ENCODE results near the gene AGXT. TPM values are rescaled to one million over a fixed set of nuclear protein-coding genes. Genes with fewer than 3 reads are reported as not detected.

Gene AGXT
- total and polyA plus RNA-seq, 7 experiments from 2014 or later: not detected

- Histone ChIP-seq H3K4me3 (ENCODE audit: low read length) (no peak overlapping the region), H3K36me3 (ENCODE audit: control insufficient read depth in 2 of 3, insufficient read depth in 3 of 3, low read length in 3 of 3) (no peaks in the 10 kb centered on the region), H3K27ac (ENCODE audit: low read depth, low read length) (no peak overlapping the region), H3K4me1 (ENCODE audit: control insufficient read depth in 2 of 2, insufficient read depth in 2 of 2, low read length in 2 of 2) (no peaks in the 10 kb centered on the region), H3K9me3 (ENCODE audit: control insufficient read depth in 2 of 3, low read length in 3 of 3) (no peaks in the 10 kb centered on the region), H3K27me3 (ENCODE audit: control insufficient read depth in 2 of 2, insufficient read depth in 2 of 2, low read length in 2 of 2) (no peaks in the 10 kb centered on the region)
- H3K4me1 Mint-ChIP-seq: peaks cover 0 to 7% (median 2%) of the 10 kb centered on the region in 7 donors
- no peak for DNase-seq
- peaks cover 0 to 5% (median 0%) of the 10 kb centered on the region in 11 donors for H3K9me3 Mint-ChIP-seq
- no peaks in the 10 kb centered on the region for H3K36me3 Mint-ChIP-seq
- intact Hi-C loops (cut with micrococcal nuclease): no loop called here
- H3K27me3 Mint-ChIP-seq: no peaks in the 10 kb centered on the region
- CTCF ChIA-PET: no interaction called here
- no peak overlapping the region for H3K4me3 Mint-ChIP-seq
- no peak for ATAC-seq
- POLR2A ChIA-PET: no interaction called here
- H3K27ac Mint-ChIP-seq: no peak overlapping the region
Measured at GRCh38 chr2:240889601-240890560, 21.3 kb downstream of the AGXT start.

GRCh38 chr2:240890691-240891090, 22.1 kb downstream of the AGXT start:
- H3K27me3 Mint-ChIP-seq: no peaks in the 10 kb centered on the region
- Histone ChIP-seq H3K4me3 (ENCODE audit: low read length) (no peak overlapping the region), H3K4me1 (ENCODE audit: control insufficient read depth in 2 of 2, insufficient read depth in 2 of 2, low read length in 2 of 2) (no peaks in the 10 kb centered on the region), H3K27ac (ENCODE audit: low read depth, low read length) (no peak overlapping the region), H3K27me3 (ENCODE audit: control insufficient read depth in 2 of 2, insufficient read depth in 2 of 2, low read length in 2 of 2) (no peaks in the 10 kb centered on the region), H3K36me3 (ENCODE audit: control insufficient read depth in 2 of 3, insufficient read depth in 3 of 3, low read length in 3 of 3) (no peaks in the 10 kb centered on the region), H3K9me3 (ENCODE audit: control insufficient read depth in 2 of 3, low read length in 3 of 3) (no peaks in the 10 kb centered on the region)
- peaks cover 0 to 5% (median 2%) of the 10 kb centered on the region in 7 donors for H3K4me1 Mint-ChIP-seq
- CTCF ChIA-PET: no interaction called here
- ATAC-seq (no peak), DNase-seq (no peak)
- no peak overlapping the region for H3K27ac Mint-ChIP-seq
- intact Hi-C loops (cut with micrococcal nuclease): no loop called here
- H3K4me3 Mint-ChIP-seq: no peak overlapping the region
- H3K36me3 Mint-ChIP-seq: no peaks in the 10 kb centered on the region
- POLR2A ChIA-PET: no interaction called here
- H3K9me3 Mint-ChIP-seq: peaks cover 0 to 2% (median 0%) of the 10 kb centered on the region in 11 donors

- Mint-ChIP-seq H3K27me3 (no peaks in the 10 kb centered on the region), H3K9me3 (no peaks in the 10 kb centered on the region), H3K4me3 (no peak overlapping the region), H3K27ac (no peak overlapping the region), H3K36me3 (no peaks in the 10 kb centered on the region), H3K4me1 (peaks cover 0 to 5% (median 0%) of the 10 kb centered on the region in 7 donors)
- ATAC-seq (no peak), DNase-seq (no peak)
- POLR2A ChIA-PET: no interaction called here
- intact Hi-C loops (cut with micrococcal nuclease): no loop called here
- Histone ChIP-seq H3K27ac (ENCODE audit: low read depth, low read length) (no peak overlapping the region), H3K36me3 (ENCODE audit: control insufficient read depth in 2 of 3, insufficient read depth in 3 of 3, low read length in 3 of 3) (no peaks in the 10 kb centered on the region), H3K4me1 (ENCODE audit: control insufficient read depth in 2 of 2, insufficient read depth in 2 of 2, low read length in 2 of 2) (no peaks in the 10 kb centered on the region), H3K27me3 (ENCODE audit: control insufficient read depth in 2 of 2, insufficient read depth in 2 of 2, low read length in 2 of 2) (no peaks in the 10 kb centered on the region), H3K4me3 (ENCODE audit: low read length) (no peak overlapping the region), H3K9me3 (ENCODE audit: control insufficient read depth in 2 of 3, low read length in 3 of 3) (no peaks in the 10 kb centered on the region)
- CTCF ChIA-PET: no interaction called here
Measured at GRCh38 chr2:240891492-240892340, 23.1 kb downstream of the AGXT start.

- no peaks in the 10 kb centered on the region for H3K9me3 ChIP-seq (ENCODE audit: control insufficient read depth in 2 of 3, low read length in 3 of 3)
- POLR2A ChIA-PET: no interaction called here
- no peaks in the 10 kb centered on the region for H3K27me3 Mint-ChIP-seq
- H3K27me3 ChIP-seq (ENCODE audit: control insufficient read depth in 2 of 2, insufficient read depth in 2 of 2, low read length in 2 of 2): no peaks in the 10 kb centered on the region
- no peaks in the 10 kb centered on the region for H3K9me3 Mint-ChIP-seq
- intact Hi-C loops (cut with micrococcal nuclease): no loop called here
- no peak overlapping the region for H3K4me3 Mint-ChIP-seq
- H3K4me3 ChIP-seq (ENCODE audit: low read length): no peak overlapping the region
- no peaks in the 10 kb centered on the region for H3K4me1 ChIP-seq (ENCODE audit: control insufficient read depth in 2 of 2, insufficient read depth in 2 of 2, low read length in 2 of 2)
- DNase-seq (no peak), ATAC-seq (no peak)
- no peaks in the 10 kb centered on the region for H3K36me3 ChIP-seq (ENCODE audit: control insufficient read depth in 2 of 3, insufficient read depth in 3 of 3, low read length in 3 of 3)
- H3K4me1 Mint-ChIP-seq: peaks cover 0 to 5% (median 0%) of the 10 kb centered on the region in 7 donors
- no peak overlapping the region for H3K27ac Mint-ChIP-seq
- no peaks in the 10 kb centered on the region for H3K36me3 Mint-ChIP-seq
- no peak overlapping the region for H3K27ac ChIP-seq (ENCODE audit: low read depth, low read length)
- CTCF ChIA-PET: no interaction called here
Measured at GRCh38 chr2:240892356-240892755, 23.7 kb downstream of the AGXT start.

GRCh38 chr2:240892925-240893324, 24.3 kb downstream of the AGXT start:
- ATAC-seq: no peak
- Histone ChIP-seq H3K4me1 (ENCODE audit: control insufficient read depth in 2 of 2, insufficient read depth in 2 of 2, low read length in 2 of 2) (no peaks in the 10 kb centered on the region), H3K36me3 (ENCODE audit: control insufficient read depth in 2 of 3, insufficient read depth in 3 of 3, low read length in 3 of 3) (no peaks in the 10 kb centered on the region), H3K27ac (ENCODE audit: low read depth, low read length) (no peak overlapping the region), H3K4me3 (ENCODE audit: low read length) (no peak overlapping the region), H3K27me3 (ENCODE audit: control insufficient read depth in 2 of 2, insufficient read depth in 2 of 2, low read length in 2 of 2) (no peaks in the 10 kb centered on the region), H3K9me3 (ENCODE audit: control insufficient read depth in 2 of 3, low read length in 3 of 3) (no peaks in the 10 kb centered on the region)
- H3K36me3 Mint-ChIP-seq: no peaks in the 10 kb centered on the region
- intact Hi-C loops (cut with micrococcal nuclease): no loop called here
- H3K4me3 Mint-ChIP-seq: no peak overlapping the region
- CTCF ChIA-PET: no interaction called here
- H3K9me3 Mint-ChIP-seq: no peaks in the 10 kb centered on the region
- peaks cover 0 to 5% (median 0%) of the 10 kb centered on the region in 7 donors for H3K4me1 Mint-ChIP-seq
- no peaks in the 10 kb centered on the region for H3K27me3 Mint-ChIP-seq
- no peak for DNase-seq
- POLR2A ChIA-PET: no interaction called here
- no peak overlapping the region for H3K27ac Mint-ChIP-seq

- no peak overlapping the region for H3K4me3 ChIP-seq (ENCODE audit: low read length)
- no peaks in the 10 kb centered on the region for H3K36me3 Mint-ChIP-seq
- no peak overlapping the region for H3K4me3 Mint-ChIP-seq
- no peaks in the 10 kb centered on the region for H3K36me3 ChIP-seq (ENCODE audit: control insufficient read depth in 2 of 3, insufficient read depth in 3 of 3, low read length in 3 of 3)
- no peaks in the 10 kb centered on the region for H3K4me1 ChIP-seq (ENCODE audit: control insufficient read depth in 2 of 2, insufficient read depth in 2 of 2, low read length in 2 of 2)
- no peak overlapping the region for H3K27ac Mint-ChIP-seq
- no peak overlapping the region for H3K27ac ChIP-seq (ENCODE audit: low read depth, low read length)
- no peaks in the 10 kb centered on the region for H3K9me3 Mint-ChIP-seq
- H3K9me3 ChIP-seq (ENCODE audit: control insufficient read depth in 2 of 3, low read length in 3 of 3): no peaks in the 10 kb centered on the region
- H3K27me3 ChIP-seq (ENCODE audit: control insufficient read depth in 2 of 2, insufficient read depth in 2 of 2, low read length in 2 of 2): no peaks in the 10 kb centered on the region
- no peaks in the 10 kb centered on the region for H3K27me3 Mint-ChIP-seq
- no peak for ATAC-seq
- CTCF ChIA-PET: no interaction called here
- POLR2A ChIA-PET: interaction anchor here (1.1 kb wide), 1 partner anchor 56 kb away, joined by 3 read pairs; no protein-coding TSS in a partner anchor
- intact Hi-C loops (cut with micrococcal nuclease): no loop called here
- peak in 1 of 9 donors; percentile 43 for DNase-seq
- peaks cover 0 to 5% (median 0%) of the 10 kb centered on the region in 7 donors for H3K4me1 Mint-ChIP-seq
Measured at GRCh38 chr2:240893363-240893844, 24.8 kb downstream of the AGXT start.
